OCI-LY7 (cell line): ENCODE measurements around the gene HAPSTR1. TPM values are rescaled to one million over a fixed set of nuclear protein-coding genes. Genes with fewer than 3 reads are reported as not detected.

ENCODE experiments used
- BruUV-seq: library from RNA; stranded (reverse); fragments of 400-500 nt; replicated peaks from 2 replicates; lab custom pipeline; 2021; lab: Mats Ljungman, UMichigan
- CTCF ChIA-PET: fragments of 300-600 bp; sonication (Branson Sonifier 250); formaldehyde crosslinking; loops from one replicate; lab custom pipeline; 2022; ENCODE audit warnings: antibody characterized with exemption; ENCODE audit not compliant: unreplicated experiment; lab: Charles Lee
- POLR2A ChIA-PET: fragments of 300-600 bp; sonication (Branson Sonifier 250); formaldehyde crosslinking; loops from one replicate; lab custom pipeline; 2022; ENCODE audit warnings: antibody characterized with exemption; lab: Charles Lee
- DNase-seq: peaks from one replicate; pipeline ENCODE4 v3.0.0-alpha.2; 2015; ENCODE audit warnings: low spot score
- H2AFZ ChIP-seq: fragments of 200-600 bp; sonication (generic), shearing (Covaris generic); 2 replicates; pipeline ENCODE4 v1.6.1; 2014; ENCODE audit warnings: mild to moderate bottlenecking, antibody characterized with exemption, low read length, moderate library complexity
- H3K27ac ChIP-seq: fragments of 200-600 bp; sonication (generic); 2 replicates; pipeline ENCODE4 v1.5.1; 2014; ENCODE audit warnings: mixed run types, low read depth, mild to moderate bottlenecking, moderate library complexity, low read length, inconsistent platforms; ENCODE audit not compliant: poor library complexity, severe bottlenecking
- H3K36me3 ChIP-seq: fragments of 200-600 bp; sonication (generic); 2 replicates; pipeline ENCODE4 v1.6.1; 2014; ENCODE audit warnings: mild to moderate bottlenecking, antibody characterized with exemption, low read length, moderate library complexity, mixed read lengths; ENCODE audit not compliant: insufficient read depth
- H3K4me1 ChIP-seq: fragments of 200-600 bp; sonication (generic); 2 replicates; pipeline ENCODE4 v1.5.1; 2014; ENCODE audit warnings: mild to moderate bottlenecking, low read length; ENCODE audit not compliant: insufficient read depth, poor library complexity, severe bottlenecking
- H3K4me2 ChIP-seq: fragments of 200-600 bp; sonication (generic); 2 replicates; pipeline ENCODE4 v1.6.1; 2014; ENCODE audit warnings: mild to moderate bottlenecking, low read length
- H3K4me3 ChIP-seq: fragments of 200-600 bp; sonication (generic); 2 replicates; pipeline ENCODE4 v1.5.1; 2014; ENCODE audit warnings: mild to moderate bottlenecking, low read depth, low read length; ENCODE audit not compliant: poor library complexity, severe bottlenecking
- H3K79me2 ChIP-seq: fragments of 200-600 bp; sonication (generic); 2 replicates; pipeline ENCODE4 v1.6.1; 2016; ENCODE audit warnings: low read depth, mild to moderate bottlenecking, low read length, moderate library complexity, mixed read lengths; ENCODE audit not compliant: insufficient read depth
- H3K9me2 ChIP-seq: fragments of 200-600 bp; sonication (generic); 2 replicates; pipeline ENCODE4 v1.6.1; 2016; ENCODE audit warnings: mild to moderate bottlenecking, low read length, mixed read lengths; ENCODE audit not compliant: insufficient read depth
- H3K9me3 ChIP-seq: fragments of 200-600 bp; sonication (generic); 2 replicates; pipeline ENCODE4 v1.6.1; 2014; ENCODE audit warnings: mild to moderate bottlenecking, mixed run types, low read length, mixed read lengths
- H4K20me1 ChIP-seq: fragments of 200-600 bp; sonication (generic); 2 replicates; pipeline ENCODE4 v1.6.1; 2014; ENCODE audit warnings: mild to moderate bottlenecking, antibody characterized with exemption, low read length, moderate library complexity, mixed read lengths; ENCODE audit not compliant: insufficient read depth
- CTCF ChIP-seq: fragments of 200-600 bp; sonication (generic); conservative IDR thresholded peaks from 2 replicates; pipeline ENCODE4 v1.5.1; 2014; ENCODE audit warnings: mild to moderate bottlenecking, antibody characterized with exemption, low read length, moderate library complexity, mixed read lengths
- EZH2phosphoT487 ChIP-seq: fragments of 200-600 bp; sonication (generic); IDR thresholded peaks from 2 replicates; pipeline ENCODE4 v1.6.1; 2018; ENCODE audit warnings: low read depth, borderline replicate concordance, mild to moderate bottlenecking, mixed run types, antibody characterized with exemption, low read length, moderate library complexity, mixed read lengths
- intact Hi-C: fragments of 100-400 bp; cut with micrococcal nuclease; formaldehyde crosslinking; loops from one replicate; pipeline ENCODE4 v1.10.0; 2022; ENCODE audit not compliant: unreplicated experiment
- total RNA-seq, 2 experiments: library from RNA; depleted of rRNA in 1 of 2; stranded (reverse); fragments of >200 nt in 1 of 2; shearing (Covaris generic) in 1 of 2; gene quantifications; 2 replicates each; pipeline ENCODE4 v1.2.3, GENCODE V29; 2014 to 2022

The HAPSTR1 gene
- total RNA-seq, 2 experiments from 2014 or later: 50.9 to 71.5 TPM

- intact Hi-C loops: no loop called here
- Histone ChIP-seq H3K9me2 (no peaks in the 10 kb centered on the region), H3K4me3 (no peak overlapping the region), H3K4me1 (peaks cover 4% of the 10 kb centered on the region), H4K20me1 (no peaks in the 10 kb centered on the region; the same call in 1 of the 2 replicates), H2AFZ (no peak overlapping the region), H3K9me3 (no peaks in the 10 kb centered on the region), H3K27ac (no peak overlapping the region), H3K36me3 (peaks cover 64% of the 10 kb centered on the region), H3K4me2 (no peak overlapping the region), H3K79me2 (peaks cover 19% of the 10 kb centered on the region; the same call in 1 of the 2 replicates)
- ChIA-PET CTCF (no interaction called here), POLR2A (no interaction called here)
- DNase-seq: no peak
- BruUV-seq: no TSS peak
- no peak for TF ChIP-seq CTCF
- TF ChIP-seq EZH2phosphoT487: no peak
These were observed 30.9 kb downstream of the HAPSTR1 start for GRCh38 chr16:9122342-9122741.

- intact Hi-C loops: no loop called here
- ChIA-PET CTCF (no interaction called here), POLR2A (no interaction called here)
- no peak for TF ChIP-seq CTCF
- TF ChIP-seq EZH2phosphoT487: no peak
- Histone ChIP-seq H3K9me3 (no peaks in the 10 kb centered on the region), H3K4me3 (no peak overlapping the region), H3K36me3 (peaks cover 58% of the 10 kb centered on the region), H3K4me2 (no peak overlapping the region), H2AFZ (no peak overlapping the region), H3K27ac (no peak overlapping the region), H3K4me1 (peaks cover 6% of the 10 kb centered on the region), H4K20me1 (no peaks in the 10 kb centered on the region; the same call in 1 of the 2 replicates), H3K9me2 (no peaks in the 10 kb centered on the region), H3K79me2 (peaks cover 13% of the 10 kb centered on the region; the same call in 1 of the 2 replicates)
- no peak for DNase-seq
- no TSS peak for BruUV-seq
These were observed 31.5 kb downstream of the HAPSTR1 start for GRCh38 chr16:9122969-9123368.

- H3K27ac ChIP-seq: no peak overlapping the region
- H3K4me2 ChIP-seq: no peak overlapping the region
- peaks cover 11% of the 10 kb centered on the region for H3K4me1 ChIP-seq
- H3K79me2 ChIP-seq: peaks cover 8% of the 10 kb centered on the region; the same call in 1 of the 2 replicates
- DNase-seq: no peak
- H2AFZ ChIP-seq: no peak overlapping the region
- H4K20me1 ChIP-seq: no peaks in the 10 kb centered on the region; the same call in 1 of the 2 replicates
- no TSS peak for BruUV-seq
- H3K4me3 ChIP-seq: no peak overlapping the region
- peaks cover 54% of the 10 kb centered on the region for H3K36me3 ChIP-seq
- ChIA-PET CTCF (no interaction called here), POLR2A (no interaction called here)
- intact Hi-C loops: no loop called here
- no peaks in the 10 kb centered on the region for H3K9me3 ChIP-seq
- no peaks in the 10 kb centered on the region for H3K9me2 ChIP-seq
- TF ChIP-seq CTCF: no peak
- TF ChIP-seq EZH2phosphoT487: no peak
These were observed 32.0 kb downstream of the HAPSTR1 start for GRCh38 chr16:9123401-9123800.
